Right lobe of liver (tissue), 6 donors: ENCODE measurements around the gene BBX. TPM values are rescaled to one million over a fixed set of nuclear protein-coding genes. Genes with fewer than 3 reads are reported as not detected.
A peak's percentile ranks its signal among the peaks of the same experiment; 100 is the strongest.

Experiments
- ATAC-seq, 4 donors: fragments of 200-7000 bp; cut with Tn5 transposase; one replicate each; pipeline ENCODE4 v1.9.1; 2020; ENCODE audit warnings: mild to moderate bottlenecking in 4 of 4, moderate library complexity in 4 of 4
- DNase-seq, 3 donors: peaks; one replicate each; pipeline ENCODE4 v3.0.0-alpha.2; 2020
- H3K27ac ChIP-seq, 3 donors: fragments of 200-600 bp; one replicate each; pipeline ENCODE4 v1.8.0; 2022
- H3K27me3 ChIP-seq, 2 donors: fragments of 200-600 bp; one replicate each; pipeline ENCODE4 v1.8.0; 2022
- H3K36me3 ChIP-seq, 4 donors: fragments of 200-600 bp; sonication (generic) in 1 of 4; one replicate each; pipeline versions ENCODE4 v1.5.1 to v1.8.0; 2017 to 2022; ENCODE audit warnings: control low read depth in 1 of 4
- H3K4me1 ChIP-seq, 4 donors: fragments of 200-600 bp; sonication (generic) in 1 of 4; one replicate each; pipeline versions ENCODE4 v1.5.1 to v1.8.0; 2017 to 2022; ENCODE audit warnings: control low read depth in 1 of 4
- H3K4me3 ChIP-seq, 3 donors: fragments of 200-600 bp; one replicate each; pipeline ENCODE4 v1.8.0; 2022
- H3K9me3 ChIP-seq, 4 donors: fragments of 200-600 bp; sonication (generic) in 1 of 4; one replicate each; pipeline versions ENCODE4 v1.5.1 to v1.8.0; 2017 to 2022; ENCODE audit warnings: control low read depth in 1 of 4
- POLR2A ChIP-seq: fragments of 450-650 bp; IDR thresholded peaks from one replicate; pipeline ENCODE4 v1.6.1; 2017; ENCODE audit warnings: antibody characterized with exemption, mild to moderate bottlenecking
- WGBS: methylation state at CpG from one replicate; pipeline ENCODE4 v1.1.6; 2018; ENCODE audit warnings: low coverage, low lambda C conversion rate; ENCODE audit not compliant: insufficient coverage; ENCODE audit errors: missing lambda C conversion rate; 5-methylcytosine and 5-hydroxymethylcytosine counted together
- intact Hi-C, 2 donors: fragments of 100-400 bp; cut with DNase I; formaldehyde crosslinking; loops; one replicate each; pipeline versions ENCODE4 v1.11.2 to v1.14.1; 2022
- total RNA-seq, 6 experiments: library from RNA; depleted of rRNA in 2 of 6; stranded (reverse); fragments of >200 nt in 2 of 6; fragmentation: NEBNext Ultra II Directional in 3 of 6; extraction: Animal tissue kit (Norgen Biotek cat#: 25700) in 3 of 6; gene quantifications; one replicate each; pipeline versions ENCODE4 v1.1.0 to v1.2.4, GENCODE V29; 2016 to 2023
- TF ChIP-seq, protein P1 (sequence below), 4 donors: fragments of 200-600 bp in 3 of 4; fragments of 450-650 bp in 1 of 4; IDR thresholded peaks; one replicate each; pipeline versions ENCODE4 v1.5.1 to v1.8.0; 2016 to 2022; ENCODE audit warnings: antibody characterized with exemption in 4 of 4, mild to moderate bottlenecking in 2 of 4
- donor health status: DM: no; HTN: yes; CAD: no.
- donor health status: DM: no; HTN: no; CAD: no.
- donor health status: DM: no; HTN: no; CAD: no.
- donor health status: DM: no; HTN: yes; CAD: no.
- donor health status: DM: no; HTN: yes; CAD: no.

Gene BBX
- total RNA-seq, 6 experiments from 2014 or later: 15.0 to 22.4 (median 19.1) TPM

DNA sequence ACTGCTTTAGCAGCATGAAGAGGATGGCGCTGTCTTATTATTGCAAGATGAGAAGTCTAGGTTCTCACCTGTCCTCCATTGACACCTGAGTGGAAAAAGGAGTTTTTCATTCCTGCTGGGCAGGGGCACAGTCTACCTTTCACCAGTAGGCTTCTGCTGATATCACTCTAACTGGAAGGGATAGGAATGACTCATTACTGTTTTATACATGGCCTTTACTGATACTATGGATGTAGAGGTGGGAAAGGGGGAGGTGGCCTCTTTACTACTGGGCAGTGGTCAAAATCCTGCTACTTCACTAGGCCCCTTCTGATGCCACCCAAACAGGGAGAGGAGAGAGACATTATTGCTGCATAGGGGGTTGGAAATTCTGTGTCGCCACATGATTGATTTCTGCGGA lies 97.8 kb downstream of the BBX start:
- Histone ChIP-seq H3K36me3 (no peaks in the 10 kb centered on the region), H3K9me3 (no peaks in the 10 kb centered on the region), H3K4me1 (no peaks in the 10 kb centered on the region), H3K4me3 (no peak overlapping the region), H3K27ac (no peak overlapping the region), H3K27me3 (no peaks in the 10 kb centered on the region)
- ATAC-seq: no peak
- no peak for DNase-seq
- 100% methylated on average over 3 of the region's 3 CpGs for WGBS
- intact Hi-C loops: no loop called here
- no peak for TF ChIP-seq POLR2A

DNA sequence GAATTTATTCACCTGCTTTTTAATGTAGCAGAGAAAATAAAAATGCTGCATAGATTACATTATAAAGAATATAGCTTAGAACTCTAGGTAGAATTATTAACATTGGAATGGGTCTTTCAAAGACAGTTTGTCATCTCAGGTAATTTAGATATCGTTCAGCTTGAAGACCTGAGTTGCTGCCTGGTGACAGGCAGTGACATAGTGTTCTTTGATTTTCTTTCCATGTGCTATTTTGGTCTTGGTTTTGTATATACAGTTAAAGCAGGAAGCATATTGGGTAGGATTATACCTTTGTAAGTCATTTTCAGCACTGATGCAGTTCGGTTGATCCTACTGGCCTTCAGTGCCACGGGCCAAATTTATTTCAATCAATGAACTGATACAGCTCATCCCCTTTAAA lies 98.7 kb downstream of the BBX start:
- 92% methylated on average over 3 of the region's 3 CpGs for WGBS
- H3K4me1 ChIP-seq: no peaks in the 10 kb centered on the region
- no peak for TF ChIP-seq POLR2A
- TF ChIP-seq, protein P1, sequence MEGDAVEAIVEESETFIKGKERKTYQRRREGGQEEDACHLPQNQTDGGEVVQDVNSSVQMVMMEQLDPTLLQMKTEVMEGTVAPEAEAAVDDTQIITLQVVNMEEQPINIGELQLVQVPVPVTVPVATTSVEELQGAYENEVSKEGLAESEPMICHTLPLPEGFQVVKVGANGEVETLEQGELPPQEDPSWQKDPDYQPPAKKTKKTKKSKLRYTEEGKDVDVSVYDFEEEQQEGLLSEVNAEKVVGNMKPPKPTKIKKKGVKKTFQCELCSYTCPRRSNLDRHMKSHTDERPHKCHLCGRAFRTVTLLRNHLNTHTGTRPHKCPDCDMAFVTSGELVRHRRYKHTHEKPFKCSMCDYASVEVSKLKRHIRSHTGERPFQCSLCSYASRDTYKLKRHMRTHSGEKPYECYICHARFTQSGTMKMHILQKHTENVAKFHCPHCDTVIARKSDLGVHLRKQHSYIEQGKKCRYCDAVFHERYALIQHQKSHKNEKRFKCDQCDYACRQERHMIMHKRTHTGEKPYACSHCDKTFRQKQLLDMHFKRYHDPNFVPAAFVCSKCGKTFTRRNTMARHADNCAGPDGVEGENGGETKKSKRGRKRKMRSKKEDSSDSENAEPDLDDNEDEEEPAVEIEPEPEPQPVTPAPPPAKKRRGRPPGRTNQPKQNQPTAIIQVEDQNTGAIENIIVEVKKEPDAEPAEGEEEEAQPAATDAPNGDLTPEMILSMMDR (IDR thresholded peaks at IDR 0.05): no peak
- H3K36me3 ChIP-seq: no peaks in the 10 kb centered on the region
- no peaks in the 10 kb centered on the region for H3K9me3 ChIP-seq
- DNase-seq (no peak), ATAC-seq (no peak)
- H3K27me3 ChIP-seq: no peaks in the 10 kb centered on the region
- no peak overlapping the region for H3K4me3 ChIP-seq
- intact Hi-C loops: no loop called here
- no peak overlapping the region for H3K27ac ChIP-seq

DNA sequence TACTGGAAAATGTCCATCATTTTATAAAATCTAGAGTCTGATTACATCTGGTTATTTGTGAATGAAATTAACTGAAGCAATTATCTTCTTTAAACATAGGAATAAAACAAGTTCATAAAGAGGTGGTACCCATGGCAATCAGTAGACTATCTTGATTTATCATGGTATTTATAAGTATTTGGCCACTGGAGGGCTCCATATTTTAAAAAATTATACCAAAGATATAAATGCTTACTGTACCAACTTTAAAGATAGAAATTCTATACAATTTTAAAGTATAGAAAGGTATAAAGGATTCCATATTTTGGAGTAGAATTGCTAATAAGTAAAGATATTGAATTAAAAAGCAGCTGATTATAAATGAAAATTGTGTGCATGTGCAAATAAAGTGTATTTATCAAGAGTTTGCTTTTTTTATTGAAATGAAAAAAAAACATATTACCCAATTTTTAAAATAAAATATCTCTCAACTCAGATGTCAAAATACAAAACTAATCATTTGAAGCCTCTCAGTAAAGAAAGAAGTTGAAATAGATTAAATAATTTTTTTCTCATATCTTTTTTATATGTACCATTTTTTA lies 105.3 kb downstream of the BBX start:
- no peak for ATAC-seq
- intact Hi-C loops: no loop called here
- no peak overlapping the region for H3K27ac ChIP-seq
- no peak overlapping the region for H3K4me3 ChIP-seq
- H3K9me3 ChIP-seq: no peaks in the 10 kb centered on the region
- no peaks in the 10 kb centered on the region for H3K36me3 ChIP-seq
- DNase-seq: no peak
- H3K27me3 ChIP-seq: no peaks in the 10 kb centered on the region
- TF ChIP-seq, protein P1 (IDR thresholded peaks at IDR 0.05): peak in 2 of 4 donors; percentile 9 to 10
- no peak for TF ChIP-seq POLR2A
- no peaks in the 10 kb centered on the region for H3K4me1 ChIP-seq

DNA sequence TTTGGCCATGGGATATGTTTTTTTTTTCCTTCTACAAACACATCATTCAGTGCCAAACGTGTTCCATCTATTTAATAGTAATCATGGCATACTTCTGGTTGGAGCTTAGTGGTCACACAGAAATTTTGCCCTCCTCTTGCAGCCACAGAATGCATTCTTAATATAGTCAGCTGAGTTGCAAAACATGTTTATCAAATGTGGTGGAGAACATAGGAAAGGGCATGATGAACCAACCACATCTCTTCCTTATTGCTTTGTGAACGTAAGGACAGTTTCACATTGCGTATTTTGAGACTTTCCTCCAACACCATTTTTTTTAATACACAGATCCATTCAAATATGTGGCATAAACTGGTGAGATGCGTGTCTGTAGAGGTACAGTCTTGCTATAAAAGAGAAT lies 106.8 kb downstream of the BBX start:
- Histone ChIP-seq H3K9me3 (no peaks in the 10 kb centered on the region), H3K4me1 (no peaks in the 10 kb centered on the region), H3K27me3 (no peaks in the 10 kb centered on the region), H3K36me3 (no peaks in the 10 kb centered on the region), H3K27ac (no peak overlapping the region), H3K4me3 (no peak overlapping the region)
- ATAC-seq (no peak), DNase-seq (no peak)
- intact Hi-C loops: no loop called here
- TF ChIP-seq POLR2A: no peak
- TF ChIP-seq, protein P1 (IDR thresholded peaks at IDR 0.05): no peak
- WGBS: 63% methylated on average over 4 of the region's 4 CpGs

DNA sequence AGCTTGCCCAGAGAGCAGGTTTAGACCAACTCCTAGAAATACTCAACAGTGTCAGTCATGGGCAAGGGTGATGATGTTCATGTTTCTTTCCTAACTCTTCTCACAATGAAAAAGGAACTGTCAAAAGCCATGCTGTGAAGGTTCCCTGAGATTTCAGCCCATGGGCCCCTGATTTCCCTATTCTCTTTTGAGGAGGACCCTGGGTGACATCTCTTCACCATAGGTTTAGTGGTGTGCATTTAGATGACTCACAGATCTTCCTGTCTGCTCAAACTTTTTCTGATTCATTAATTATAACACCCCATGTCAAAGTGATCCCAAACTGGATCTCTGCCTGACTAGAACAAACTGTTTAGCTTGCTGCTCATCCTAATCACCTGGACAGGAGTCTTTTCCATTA lies 108.0 kb downstream of the BBX start:
- Histone ChIP-seq H3K27ac (no peak overlapping the region), H3K9me3 (no peaks in the 10 kb centered on the region), H3K4me1 (no peaks in the 10 kb centered on the region), H3K27me3 (no peaks in the 10 kb centered on the region), H3K36me3 (no peaks in the 10 kb centered on the region), H3K4me3 (no peak overlapping the region)
- TF ChIP-seq, protein P1 (IDR thresholded peaks at IDR 0.05): no peak
- no peak for TF ChIP-seq POLR2A
- ATAC-seq (no peak), DNase-seq (no peak)
- intact Hi-C loops: no loop called here
